ENCODE data around the gene SLC37A1. TPM values are rescaled to one million over a fixed set of nuclear protein-coding genes. Genes with fewer than 3 reads are reported as not detected.

The SLC37A1 gene
- total RNA-seq, 1 experiment from 2014 or later = 37.7 TPM

- H4K5ac ChIP-seq (ENCODE audit: insufficient read length, low read depth, low read length) = no peak overlapping the region
- no peak overlapping the region for H2BK12ac ChIP-seq (ENCODE audit: insufficient read length, low read depth, low read length)
- Mint-ChIP-seq H3K4me3 (no peak overlapping the region), H3K36me3 (ENCODE audit: insufficient read depth in 1 of 3, low read depth in 3 of 3) (peaks cover 10 to 64% (median 39%) of the 10 kb centered on the region in 3 experiments; a peak in 6 of 7 replicates), H3K27ac (no peak overlapping the region), H3K4me1 (peaks cover 42 to 47% of the 10 kb centered on the region in 2 experiments), H3K27me3 (ENCODE audit: low read depth) (no peaks in the 10 kb centered on the region), H3K9me3 (no peaks in the 10 kb centered on the region)
- no peaks in the 10 kb centered on the region for H3K79me2 ChIP-seq (ENCODE audit: insufficient read depth, low read length)
- H3T11ph ChIP-seq (ENCODE audit: low read length) = no peak overlapping the region
- no peaks in the 10 kb centered on the region for H4K20me1 ChIP-seq (ENCODE audit: control insufficient read depth, insufficient read depth, insufficient read length)
- H3K14ac ChIP-seq (ENCODE audit: insufficient read depth, low read length) = no peak overlapping the region
- H3K9ac ChIP-seq (ENCODE audit: extremely low read depth, insufficient read length, low read length) = no peak overlapping the region
- no peak overlapping the region for H2AK5ac ChIP-seq (ENCODE audit: insufficient read length, low read length)
- WGBS (ENCODE audit: extremely low coverage, insufficient read length, low lambda C conversion rate) = no CpG with 5 or more reads among the region's 7 CpGs
- no peak overlapping the region for H3K4me2 ChIP-seq (ENCODE audit: insufficient read depth, insufficient read length, low read length)
- H3K4ac ChIP-seq (ENCODE audit: low read depth, low read length) = no peak overlapping the region
- no peak overlapping the region for H2AFZ ChIP-seq (ENCODE audit: low read length)
- H4K91ac ChIP-seq (ENCODE audit: insufficient read length, low read depth, low read length) = no peak overlapping the region
- no peaks in the 10 kb centered on the region for H3K9me3 ChIP-seq (ENCODE audit: control insufficient read depth, low read depth, low read length)
- no peak overlapping the region for H4K8ac ChIP-seq (replicated peaks; ENCODE audit: insufficient read length, low read depth, low read length)
- H3K18ac ChIP-seq (ENCODE audit: insufficient read length, low read depth, low read length) = no peak overlapping the region
- TF ChIP-seq CTCF (conservative IDR thresholded peaks at IDR 0.05) = no peak
- no peaks in the 10 kb centered on the region for H3K27me3 ChIP-seq (ENCODE audit: insufficient read depth, low read length)
- H3K23ac ChIP-seq (ENCODE audit: insufficient read length, low read depth, low read length) = no peak overlapping the region
- H2BK120ac ChIP-seq (ENCODE audit: low read depth, low read length, poor library complexity, severe bottlenecking) = no peak overlapping the region
- peaks cover 9% of the 10 kb centered on the region; the same call in 1 of the 2 replicates for H3K4me1 ChIP-seq (ENCODE audit: insufficient read depth, low read length)
- H2BK20ac ChIP-seq (ENCODE audit: low read depth, low read length, poor library complexity, severe bottlenecking) = no peak overlapping the region
- DNase-seq = no peak
- H3K23me2 ChIP-seq (ENCODE audit: insufficient read length, low read depth, low read length, poor library complexity, severe bottlenecking) = peaks cover 10% of the 10 kb centered on the region
- no peaks in the 10 kb centered on the region for H3K79me1 ChIP-seq (ENCODE audit: insufficient read depth, low read depth, low read length, poor library complexity, severe bottlenecking)
- H3K56ac ChIP-seq (ENCODE audit: insufficient read length, low read depth, low read length) = no peak overlapping the region
- H3K27ac ChIP-seq (ENCODE audit: insufficient read length, low read depth, low read length) = no peak overlapping the region
- H2BK15ac ChIP-seq (ENCODE audit: low read depth, low read length) = no peak overlapping the region
- H2BK5ac ChIP-seq (ENCODE audit: insufficient read length, low read length) = no peak overlapping the region
Measured at GRCh38 chr21:42518626-42519025, 5.0 kb downstream of the SLC37A1 start.
